Effector CD4-positive, alpha-beta T cell (primary cell): ENCODE measurements around the gene TMEM220.

ENCODE experiments used
- DNase-seq: peaks from one replicate; pipeline ENCODE4 v3.0.0-alpha.2; 2020
- total RNA-seq: gene quantifications from one replicate; lab custom pipeline; 2026; lab: John Stamatoyannopoulos, UW

Gene TMEM220
- total RNA-seq, result 0.75 reads per million

GRCh38 chr17:10729334-10730193 is at the start of gene TMEM220:
Gene TMEM220, minus strand, starts transcription at chr17:10730023. Its CDS starts 172 bp downstream, at chr17:10729851.
- no peak for DNase-seq

- no peak for DNase-seq
These were observed 49.8 kb upstream of the TMEM220 start for GRCh38 chr17:10779609-10780008.

GRCh38 chr17:10777890-10778289 is 48.1 kb upstream of the TMEM220 start:
- no peak for DNase-seq

GRCh38 chr17:10777131-10777807 is 47.4 kb upstream of the TMEM220 start:
- no peak for DNase-seq

- DNase-seq, result no peak
These were observed 46.6 kb upstream of the TMEM220 start for GRCh38 chr17:10776381-10776780.

GRCh38 chr17:10775740-10776356 is 46.0 kb upstream of the TMEM220 start:
- no peak for DNase-seq

- no peak for DNase-seq
These were observed 45.2 kb upstream of the TMEM220 start for GRCh38 chr17:10775058-10775457.

GRCh38 chr17:10773391-10773790 is 43.6 kb upstream of the TMEM220 start:
- no peak for DNase-seq

- DNase-seq, result no peak
These were observed 42.9 kb upstream of the TMEM220 start for GRCh38 chr17:10772425-10773380.

- DNase-seq, result no peak
These were observed 41.3 kb upstream of the TMEM220 start for GRCh38 chr17:10771148-10771547.

- no peak for DNase-seq
These were observed 40.0 kb upstream of the TMEM220 start for GRCh38 chr17:10769840-10770239.

- no peak for DNase-seq
These were observed 39.0 kb upstream of the TMEM220 start for GRCh38 chr17:10768750-10769251.

GRCh38 chr17:10767232-10767631 is 37.4 kb upstream of the TMEM220 start:
- no peak for DNase-seq

- DNase-seq, result no peak
These were observed 32.2 kb upstream of the TMEM220 start for GRCh38 chr17:10762037-10762436.

GRCh38 chr17:10761281-10761680 is 31.5 kb upstream of the TMEM220 start:
- DNase-seq, result no peak

GRCh38 chr17:10758062-10758461 is 28.2 kb upstream of the TMEM220 start:
- DNase-seq, result no peak

- no peak for DNase-seq
These were observed 27.8 kb upstream of the TMEM220 start for GRCh38 chr17:10757647-10758046.

GRCh38 chr17:10757067-10757466 is 27.2 kb upstream of the TMEM220 start:
- DNase-seq, result no peak

GRCh38 chr17:10756619-10757018 is 26.8 kb upstream of the TMEM220 start:
- no peak for DNase-seq

- no peak for DNase-seq
These were observed 26.4 kb upstream of the TMEM220 start for GRCh38 chr17:10756185-10756584.

- no peak for DNase-seq
These were observed 25.8 kb upstream of the TMEM220 start for GRCh38 chr17:10755592-10756127.
